H9 (cell line): ENCODE results near the gene ALG11. TPM values are rescaled to one million over a fixed set of nuclear protein-coding genes. Genes with fewer than 3 reads are reported as not detected.
A peak's percentile ranks its signal among the peaks of the same experiment; 100 is the strongest.

Experiments
- DNase-seq: peaks from one replicate; pipeline ENCODE4 v3.0.0-alpha.2; 2017
- H2AFZ ChIP-seq: one replicate; pipeline ENCODE4 v1.6.1; 2013; ENCODE audit warnings: mild to moderate bottlenecking, low read length, control low read depth, moderate library complexity
- H2AK5ac ChIP-seq: 2 replicates; pipeline ENCODE4 v1.6.1; 2013; ENCODE audit warnings: low read length, control low read depth, mixed read lengths; ENCODE audit not compliant: insufficient read length
- H2BK120ac ChIP-seq: one replicate; pipeline ENCODE4 v1.6.1; 2013; ENCODE audit warnings: low read depth, mild to moderate bottlenecking, low read length, control low read depth, inconsistent platforms; ENCODE audit not compliant: poor library complexity, severe bottlenecking
- H2BK12ac ChIP-seq: 2 replicates; pipeline ENCODE4 v1.6.1; 2013; ENCODE audit warnings: low read length, control low read depth, mixed read lengths, low read depth; ENCODE audit not compliant: insufficient read length
- H2BK15ac ChIP-seq: 2 replicates; pipeline ENCODE4 v1.6.1; 2013; ENCODE audit warnings: low read depth, low read length, control low read depth
- H2BK20ac ChIP-seq: one replicate; pipeline ENCODE4 v1.6.1; 2013; ENCODE audit warnings: low read depth, mild to moderate bottlenecking, low read length, control low read depth, inconsistent platforms; ENCODE audit not compliant: poor library complexity, severe bottlenecking
- H2BK5ac ChIP-seq: 2 replicates; pipeline ENCODE4 v1.6.1; 2013; ENCODE audit warnings: low read length, control low read depth, mixed read lengths; ENCODE audit not compliant: insufficient read length
- H3K14ac ChIP-seq: 2 replicates; pipeline ENCODE4 v1.6.1; 2013; ENCODE audit warnings: low read length, control low read depth; ENCODE audit not compliant: insufficient read depth
- H3K18ac ChIP-seq: 2 replicates; pipeline ENCODE4 v1.6.1; 2013; ENCODE audit warnings: low read depth, mild to moderate bottlenecking, mixed read lengths, low read length, control low read depth; ENCODE audit not compliant: insufficient read length
- H3K23ac ChIP-seq: 2 replicates; pipeline ENCODE4 v1.6.1; 2013; ENCODE audit warnings: low read length, control low read depth, mixed read lengths, low read depth; ENCODE audit not compliant: insufficient read length
- H3K23me2 ChIP-seq: 2 replicates; pipeline ENCODE4 v1.6.1; 2013; ENCODE audit warnings: low read depth, mild to moderate bottlenecking, mixed read lengths, low read length, control low read depth; ENCODE audit not compliant: insufficient read length, poor library complexity, severe bottlenecking
- H3K27ac ChIP-seq: 2 replicates; pipeline ENCODE4 v1.5.1; 2013; ENCODE audit warnings: low read length, control low read depth, mixed read lengths, low read depth; ENCODE audit not compliant: insufficient read length
- H3K27me3 ChIP-seq: 2 replicates; pipeline ENCODE4 v1.6.1; 2013; ENCODE audit warnings: low read length, control low read depth, inconsistent platforms; ENCODE audit not compliant: insufficient read depth
- H3K4ac ChIP-seq: 2 replicates; pipeline ENCODE4 v1.6.1; 2013; ENCODE audit warnings: low read depth, mild to moderate bottlenecking, control low read depth, inconsistent platforms, low read length, moderate library complexity
- H3K4me1 ChIP-seq: 2 replicates; pipeline ENCODE4 v1.6.1; 2013; ENCODE audit warnings: low read length, control low read depth, inconsistent platforms; ENCODE audit not compliant: insufficient read depth
- H3K4me2 ChIP-seq: 2 replicates; pipeline ENCODE4 v1.6.1; 2013; ENCODE audit warnings: low read length, control low read depth, mixed read lengths; ENCODE audit not compliant: insufficient read length, insufficient read depth
- H3K56ac ChIP-seq: 2 replicates; pipeline ENCODE4 v1.6.1; 2013; ENCODE audit warnings: low read depth, mild to moderate bottlenecking, mixed read lengths, low read length, control low read depth; ENCODE audit not compliant: insufficient read length
- H3K79me1 ChIP-seq: 2 replicates; pipeline ENCODE4 v1.6.1; 2013; ENCODE audit warnings: low read depth, mild to moderate bottlenecking, moderate library complexity, low read length, control low read depth, inconsistent platforms; ENCODE audit not compliant: insufficient read depth, poor library complexity, severe bottlenecking
- H3K79me2 ChIP-seq: 2 replicates; pipeline ENCODE4 v1.6.1; 2013; ENCODE audit warnings: low read length, control low read depth, inconsistent platforms; ENCODE audit not compliant: insufficient read depth
- H3K9ac ChIP-seq: 2 replicates; pipeline ENCODE4 v1.6.1; 2013; ENCODE audit warnings: low read length, control low read depth, mixed read lengths; ENCODE audit not compliant: insufficient read length; ENCODE audit errors: extremely low read depth
- H3K9me3 ChIP-seq: one replicate; pipeline ENCODE4 v1.6.1; 2013; ENCODE audit warnings: low read depth, low read length, inconsistent platforms; ENCODE audit not compliant: control insufficient read depth
- H3T11ph ChIP-seq: one replicate; pipeline ENCODE4 v1.6.1; 2013; ENCODE audit warnings: mild to moderate bottlenecking, low read length, control low read depth, inconsistent platforms
- H4K20me1 ChIP-seq: one replicate; pipeline ENCODE4 v1.6.1; 2013; ENCODE audit not compliant: control insufficient read depth, insufficient read length, insufficient read depth
- H4K5ac ChIP-seq: 2 replicates; pipeline ENCODE4 v1.6.1; 2013; ENCODE audit warnings: low read depth, mild to moderate bottlenecking, mixed read lengths, low read length, control low read depth; ENCODE audit not compliant: insufficient read length
- H4K8ac ChIP-seq: replicated peaks from 2 replicates; pipeline ENCODE4 v1.6.1; 2013; ENCODE audit warnings: low read length, control low read depth, mixed read lengths, low read depth; ENCODE audit not compliant: insufficient read length
- H4K91ac ChIP-seq: 2 replicates; pipeline ENCODE4 v1.6.1; 2013; ENCODE audit warnings: low read depth, mild to moderate bottlenecking, moderate library complexity, mixed read lengths, low read length, control low read depth; ENCODE audit not compliant: insufficient read length
- H3K27ac Mint-ChIP-seq, 3 experiments: 2 replicates in 2 of 3; 3 replicates in 1 of 3; pipeline ENCODE4 v1.8.0; 2020 to 2021; ENCODE audit warnings: mixed read lengths in 3 of 3, mild to moderate bottlenecking in 1 of 3, moderate library complexity in 1 of 3
- H3K27me3 Mint-ChIP-seq: 2 replicates; pipeline ENCODE4 v1.8.0; 2021; ENCODE audit warnings: low read depth, mild to moderate bottlenecking, moderate library complexity, mixed read lengths
- H3K36me3 Mint-ChIP-seq, 3 experiments: 2 replicates in 2 of 3; 3 replicates in 1 of 3; pipeline ENCODE4 v1.8.0; 2020 to 2021; ENCODE audit warnings: low read depth in 3 of 3, mixed read lengths in 3 of 3; ENCODE audit not compliant: insufficient read depth in 1 of 3
- H3K4me1 Mint-ChIP-seq, 2 experiments: 2 replicates each; pipeline ENCODE4 v1.8.0; 2020; ENCODE audit warnings: mixed read lengths in 2 of 2
- H3K4me3 Mint-ChIP-seq, 2 experiments: 2 replicates in 1 of 2; 3 replicates in 1 of 2; pipeline ENCODE4 v1.8.0; 2020 to 2021; ENCODE audit warnings: mild to moderate bottlenecking in 2 of 2, mixed read lengths in 2 of 2, moderate library complexity in 1 of 2
- H3K9me3 Mint-ChIP-seq, 2 experiments: 2 replicates in 1 of 2; 3 replicates in 1 of 2; pipeline ENCODE4 v1.8.0; 2020; ENCODE audit warnings: mild to moderate bottlenecking in 2 of 2, mixed read lengths in 2 of 2, moderate library complexity in 1 of 2
- CTCF ChIP-seq: fragments of 200-600 bp; sonication (generic); conservative IDR thresholded peaks from 3 replicates; pipeline ENCODE4 v1.8.0; 2021; ENCODE audit warnings: antibody characterized with exemption, mild to moderate bottlenecking
- WGBS: extraction: QIAGEN DNeasy Blood & Tissue Kit; methylation state at CpG from one replicate; pipeline ENCODE4 v1.1.7; 2013; ENCODE audit warnings: missing lambda C conversion rate, low lambda C conversion rate, mixed read lengths; ENCODE audit not compliant: insufficient read length; ENCODE audit errors: extremely low coverage; 5-methylcytosine and 5-hydroxymethylcytosine counted together
- long read RNA-seq: library from polyadenylated mRNA; unstranded; transcript quantifications from one replicate; pipeline ENCODE4 v2.0.0, GENCODE V29; 2020
- total RNA-seq: library from RNA; stranded (reverse); gene quantifications from 2 replicates; pipeline ENCODE4 v1.2.1, GENCODE V29; 2021

Gene ALG11
- 35.5 and 46.6 TPM in 2 replicates for total RNA-seq
- long read RNA-seq, full-length matches to known transcripts, result 272 of 378 reads
- long read RNA-seq, partial matches to known transcripts, result 15 of 378 reads
- long read RNA-seq, other reads (novel, unspliced or antisense), result 91 of 378 reads

- WGBS, result no CpG with 5 or more reads among the region's 82 CpGs
- H2AK5ac ChIP-seq, result no peak within 1 kb of the TSS
- H3K27ac Mint-ChIP-seq, result peak within 1 kb of the TSS; percentile 92 to 100 (median 99)
- H3K9me3 Mint-ChIP-seq, result peaks cover 6 to 8% of the 10 kb centered on the region in 2 experiments
- no peak within 1 kb of the TSS for H2BK12ac ChIP-seq
- peaks cover 12% of the 10 kb centered on the region; the same call in 1 of the 2 replicates for H3K79me2 ChIP-seq
- H3K4me3 Mint-ChIP-seq, result peak within 1 kb of the TSS; percentile 97 to 99
- H2BK20ac ChIP-seq, result no peak within 1 kb of the TSS
- H3K14ac ChIP-seq, result peak within 1 kb of the TSS; percentile 55; the same call in 1 of the 2 replicates
- peaks cover 15 to 16% of the 10 kb centered on the region in 2 experiments; a peak in 3 of 4 replicates for H3K4me1 Mint-ChIP-seq
- no peak within 1 kb of the TSS for H4K5ac ChIP-seq
- H3K36me3 Mint-ChIP-seq, result peaks cover 16 to 18% (median 17%) of the 10 kb centered on the region in 3 experiments
- DNase-seq, result peak; percentile 99
- H4K8ac ChIP-seq, result no peak within 1 kb of the TSS
- peak within 1 kb of the TSS; percentile 99 for H3K4me2 ChIP-seq
- peaks cover 2% of the 10 kb centered on the region for H3K79me1 ChIP-seq
- H2BK120ac ChIP-seq, result no peak within 1 kb of the TSS
- H3K9me3 ChIP-seq, result no peaks in the 10 kb centered on the region
- H2BK5ac ChIP-seq, result no peak within 1 kb of the TSS
- no peaks in the 10 kb centered on the region for H4K20me1 ChIP-seq
- no peak within 1 kb of the TSS for H3K4ac ChIP-seq
- no peak within 1 kb of the TSS for H3K27ac ChIP-seq
- no peak within 1 kb of the TSS for H3K56ac ChIP-seq
- H3K9ac ChIP-seq, result peak within 1 kb of the TSS; percentile 98
- H3K27me3 Mint-ChIP-seq, result peaks cover 25% of the 10 kb centered on the region
- H3K18ac ChIP-seq, result peak within 1 kb of the TSS; percentile 63
- H3K23ac ChIP-seq, result no peak within 1 kb of the TSS
- no peak for TF ChIP-seq CTCF
- H4K91ac ChIP-seq, result no peak within 1 kb of the TSS
- H3T11ph ChIP-seq, result no peak within 1 kb of the TSS
- no peak within 1 kb of the TSS for H2AFZ ChIP-seq
- no peaks in the 10 kb centered on the region for H3K4me1 ChIP-seq
- H3K27me3 ChIP-seq, result peaks cover 12% of the 10 kb centered on the region; the same call in 1 of the 2 replicates
- H3K23me2 ChIP-seq, result peaks cover 8% of the 10 kb centered on the region
- H2BK15ac ChIP-seq, result no peak within 1 kb of the TSS
Measured at GRCh38 chr13:52011632-52012511, at the start of gene ALG11. Gene ALG11 (plus strand): TSS chr13:52012398. CDS start chr13:52012419, 21 bp downstream.
